Stimulated activated CD4-positive, alpha-beta T cell treated with anti-CD3 and anti-CD28 coated beads, Interleukin-1b, Interleukin-23, amount 100 ng/mL, for 48 hours (primary cell): Measurements from ENCODE around the gene TTLL8.

Experiments used
- DNase-seq: peaks from one replicate; pipeline ENCODE4 v3.0.0-alpha.2; 2020

The TTLL8 gene

DNA sequence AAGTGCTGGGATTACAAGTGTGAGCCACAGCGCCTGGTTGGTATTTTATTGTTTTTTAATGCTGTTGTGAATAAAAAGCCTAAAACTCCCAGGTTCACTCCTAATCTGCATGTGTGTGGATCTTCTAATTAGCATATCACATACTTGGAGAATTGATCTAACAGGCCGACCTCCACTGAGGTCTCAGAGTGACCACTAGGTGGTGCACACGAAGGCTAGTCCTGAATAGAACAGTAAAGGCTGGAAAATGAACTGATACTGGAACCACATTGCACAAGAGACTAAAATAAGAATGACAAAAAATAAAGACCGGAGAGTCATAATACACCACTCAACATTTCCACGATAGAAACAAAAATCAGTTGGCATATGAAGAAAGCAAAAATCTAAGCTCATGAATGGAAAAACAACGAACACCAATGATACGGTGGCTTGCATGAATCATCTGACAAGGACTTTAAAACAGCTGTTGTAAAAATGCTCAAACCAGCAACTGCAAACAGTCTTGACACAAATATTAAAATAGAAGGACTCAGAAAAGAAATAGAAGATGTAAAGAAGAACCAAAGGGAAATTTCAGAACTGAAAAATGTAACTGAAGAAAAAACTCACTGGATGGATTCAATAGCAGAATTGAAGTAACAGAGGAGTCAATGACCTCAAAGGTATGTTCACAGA, 78.4 kb downstream of the TTLL8 start:
- peak; percentile 66 for DNase-seq

DNA sequence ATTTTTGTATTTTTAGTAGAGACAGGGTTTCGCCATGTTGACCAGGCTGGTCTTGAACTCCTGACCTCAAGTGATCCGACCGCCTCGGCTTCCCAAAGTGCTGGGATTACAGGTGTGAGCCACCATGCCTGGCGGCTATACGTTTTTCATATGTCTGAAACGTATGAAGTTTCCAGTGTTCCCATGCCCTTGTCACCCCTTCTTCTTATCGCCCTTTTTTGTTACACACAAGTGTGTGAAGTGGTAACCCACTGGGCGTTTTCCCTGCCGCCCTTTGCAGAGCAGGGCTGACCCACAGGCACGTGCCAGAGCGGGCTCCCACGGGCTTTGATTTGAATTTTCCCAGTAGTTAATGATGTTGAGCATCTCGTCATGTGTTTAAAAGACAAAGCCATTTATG, 80.5 kb downstream of the TTLL8 start:
- DNase-seq, result no peak

DNA sequence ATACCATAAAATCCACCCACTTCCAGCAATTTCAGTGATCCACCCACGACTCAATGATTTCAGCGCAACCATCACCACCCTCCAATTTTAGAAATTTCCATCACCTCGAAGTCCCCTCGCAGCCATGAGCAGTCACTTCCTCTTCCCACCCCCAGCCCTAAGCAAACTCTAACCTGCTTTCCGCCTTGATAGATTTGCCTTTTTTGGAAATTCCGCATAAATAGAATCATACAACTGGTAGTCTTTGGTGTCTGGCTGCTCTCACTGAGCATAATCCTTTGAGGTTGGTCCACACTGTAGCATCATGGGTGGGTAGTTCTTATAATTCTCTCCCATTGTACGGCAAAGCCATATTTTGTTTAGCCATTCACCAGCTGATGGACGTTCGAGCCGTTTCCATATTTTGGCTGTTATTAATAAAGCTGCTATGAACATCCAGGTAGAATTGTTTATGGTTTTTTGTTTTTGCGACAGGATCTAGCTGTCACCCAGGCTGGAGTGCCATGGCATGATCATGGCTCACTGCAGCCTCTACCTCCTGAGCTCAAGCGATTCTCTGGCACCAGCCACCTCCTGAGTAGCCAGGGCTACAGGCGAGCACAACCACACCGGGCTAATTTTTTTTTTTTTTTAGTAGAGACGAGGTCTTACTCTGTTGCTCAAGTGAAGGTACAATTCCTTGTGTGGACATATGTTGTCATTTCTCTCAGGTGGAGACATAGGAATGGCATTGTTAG, 81.5 kb downstream of the TTLL8 start:
- DNase-seq, result peak; percentile 80

DNA sequence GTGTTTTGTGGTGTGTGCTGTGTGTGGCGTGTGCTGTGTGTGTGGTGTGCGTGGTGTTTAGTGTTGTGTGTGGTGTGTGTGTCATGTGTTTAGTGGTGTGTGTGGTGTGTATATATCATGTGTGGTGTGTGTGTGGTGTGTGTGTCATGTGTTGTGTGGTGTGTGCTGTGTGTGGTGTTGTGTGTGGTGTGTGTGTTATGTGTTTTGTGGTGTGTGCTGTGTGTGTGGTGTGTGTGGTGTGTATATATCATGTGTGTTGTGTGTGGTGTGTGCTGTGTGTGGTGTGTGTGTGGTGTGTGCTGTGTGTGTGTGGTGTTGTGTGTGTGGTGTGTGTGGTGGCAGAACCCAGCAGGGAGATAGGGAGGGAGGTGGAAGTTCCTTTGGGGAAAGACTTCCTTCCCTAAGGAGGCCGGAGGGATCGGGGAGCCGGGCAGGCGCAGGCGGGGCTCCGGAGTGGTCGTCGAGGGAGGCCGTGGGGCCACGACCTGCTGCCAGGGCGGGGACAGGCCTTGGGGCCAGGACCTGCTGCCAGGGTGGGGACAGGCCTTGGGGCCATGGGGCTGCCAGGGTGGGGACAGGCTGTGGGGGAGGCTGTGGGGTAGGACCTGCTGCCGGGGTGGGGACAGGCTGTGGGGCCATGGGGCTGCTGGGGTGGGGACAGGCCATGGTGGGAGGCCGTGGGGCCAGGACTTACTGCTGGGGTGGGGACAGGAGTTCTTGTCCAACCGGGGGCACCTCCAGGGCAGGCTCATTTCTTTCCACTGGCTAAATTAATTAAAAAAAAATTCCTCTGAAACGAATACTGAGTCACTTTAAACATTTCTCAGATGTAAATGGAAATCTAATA, 82.3 kb downstream of the TTLL8 start:
- DNase-seq, result peak; percentile 77

DNA sequence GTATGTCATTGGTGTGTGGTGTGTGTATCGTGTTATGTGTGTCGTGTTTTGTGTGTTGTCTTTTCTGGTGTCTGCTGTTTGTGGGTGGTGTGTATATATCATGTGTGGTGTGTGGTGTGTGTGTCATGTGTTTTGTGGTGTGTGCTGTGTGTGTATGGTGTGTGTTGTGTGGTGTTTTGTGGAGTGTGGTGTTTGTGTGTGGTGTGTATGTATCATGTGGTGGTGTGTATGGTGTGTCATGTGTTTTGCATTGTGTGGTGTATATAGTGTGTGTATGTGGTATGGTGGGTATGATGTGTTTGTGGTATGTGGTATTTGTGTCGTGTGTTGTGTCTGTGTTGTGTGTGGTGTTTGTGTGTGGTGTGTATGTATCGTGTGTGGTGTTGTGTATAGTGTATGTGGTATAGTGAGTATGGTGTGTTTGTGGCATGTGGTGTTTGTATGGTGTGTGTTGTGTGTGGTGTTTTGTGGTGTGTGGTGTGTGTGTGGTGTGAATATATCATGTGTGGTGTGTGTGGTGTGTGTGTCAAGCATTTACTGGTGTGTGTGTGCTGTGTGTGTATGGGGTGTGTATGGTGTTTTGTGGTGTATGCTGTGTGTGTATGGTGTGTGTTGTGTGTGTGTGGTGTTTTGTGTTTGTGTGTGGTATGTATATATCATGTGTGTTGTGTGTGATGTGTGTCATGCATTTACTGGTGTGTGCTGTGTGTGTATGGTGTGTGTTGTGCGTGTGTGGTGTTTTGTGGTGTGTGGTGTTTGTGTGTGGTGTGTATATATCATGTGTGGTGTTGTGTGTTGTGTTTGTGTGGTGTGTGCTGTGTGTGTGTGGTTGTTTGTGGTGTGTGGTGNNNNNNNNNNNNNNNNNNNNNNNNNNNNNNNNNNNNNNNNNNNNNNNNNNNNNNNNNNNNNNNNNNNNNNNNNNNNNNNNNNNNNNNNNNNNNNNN, 84.8 kb downstream of the TTLL8 start:
- DNase-seq, result peak; percentile 1

DNA sequence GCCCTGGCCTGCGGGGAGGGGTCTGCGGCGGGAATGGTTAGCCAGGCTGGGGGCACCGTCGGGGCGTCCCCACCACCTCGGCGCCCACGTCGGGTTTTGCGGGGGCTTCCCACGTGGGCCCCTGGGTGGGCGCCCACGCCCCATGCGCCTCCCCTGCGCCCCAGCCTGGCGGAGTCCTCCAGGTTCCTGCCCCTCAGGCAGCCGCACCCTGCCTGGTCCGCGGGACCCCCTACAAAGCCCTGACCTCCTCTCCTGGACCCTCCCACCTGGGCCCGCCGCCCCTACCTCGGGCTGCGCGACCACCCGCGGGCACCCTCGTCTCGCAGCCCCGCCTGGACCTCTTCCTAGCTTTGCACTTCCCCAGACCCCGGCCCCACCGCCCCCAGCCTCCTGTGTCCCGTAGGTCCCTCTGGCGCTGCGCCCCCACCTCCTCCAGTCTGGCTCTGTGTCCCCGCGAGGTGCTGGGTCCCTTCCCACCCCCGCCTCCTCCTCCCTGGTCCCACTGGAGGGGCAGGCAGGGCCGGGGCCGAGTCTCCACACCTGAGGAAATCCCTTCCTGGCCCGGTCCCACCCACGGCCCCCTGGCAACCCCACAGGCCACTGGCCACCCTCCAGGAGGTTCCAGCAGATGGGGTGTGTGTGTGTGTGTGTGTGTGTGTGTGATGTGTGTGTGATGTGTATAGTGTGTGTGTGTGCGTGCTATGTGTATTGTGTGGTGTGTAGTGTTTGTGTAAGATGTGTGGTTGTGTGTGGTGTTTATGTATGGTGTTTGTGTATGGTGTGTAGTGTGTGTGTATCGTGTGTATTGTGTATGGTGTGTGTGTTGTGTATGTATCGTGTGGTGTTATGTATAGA, 85.7 kb downstream of the TTLL8 start:
- peak; percentile 15 for DNase-seq

DNA sequence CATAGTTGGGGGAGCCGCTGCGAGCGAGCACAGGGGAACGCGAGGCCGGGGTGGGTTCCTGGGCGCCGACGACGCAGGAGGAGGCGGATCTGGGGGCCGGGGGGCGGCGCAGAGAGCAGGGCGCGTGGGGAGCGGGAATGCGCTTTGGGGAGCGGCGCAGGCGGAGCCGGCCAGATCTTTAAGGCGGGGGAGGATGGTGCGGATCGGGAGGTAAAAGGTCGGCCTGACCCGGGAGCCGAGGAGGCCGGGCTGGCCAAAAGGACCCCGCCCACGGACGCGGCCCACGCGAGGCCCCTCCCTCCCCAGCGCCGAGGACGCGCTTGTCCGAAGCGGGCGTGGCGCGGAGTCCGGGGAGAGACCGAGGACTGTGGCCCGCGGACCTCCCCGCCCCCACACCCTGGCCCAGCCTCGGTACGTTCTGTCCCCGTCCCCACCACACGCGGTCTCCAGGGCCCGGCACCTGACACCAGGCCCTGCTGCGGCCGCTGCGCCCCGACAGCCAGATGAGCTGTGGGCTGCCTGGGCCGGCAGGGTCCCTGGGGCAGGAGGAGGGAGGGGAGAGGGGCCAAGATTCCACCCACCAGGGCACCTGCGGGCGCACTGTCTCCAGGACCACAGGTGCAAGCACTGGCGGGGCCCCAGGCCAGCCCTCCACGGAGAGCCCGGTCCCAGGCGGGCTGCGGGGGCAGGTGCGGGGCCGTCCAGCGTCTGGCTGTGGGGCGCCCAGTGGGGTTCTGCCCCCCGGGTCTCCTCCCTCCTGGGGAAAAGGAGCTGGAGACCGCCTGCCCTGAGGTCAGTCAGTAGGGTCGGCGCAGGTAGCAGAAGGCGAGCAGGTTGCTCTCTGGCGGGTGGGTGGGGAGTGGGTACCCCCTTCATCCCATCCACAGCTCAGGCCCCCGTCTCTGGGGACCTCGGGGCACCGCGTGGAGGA, 86.6 kb downstream of the TTLL8 start:
- peak; percentile 41 for DNase-seq

DNA sequence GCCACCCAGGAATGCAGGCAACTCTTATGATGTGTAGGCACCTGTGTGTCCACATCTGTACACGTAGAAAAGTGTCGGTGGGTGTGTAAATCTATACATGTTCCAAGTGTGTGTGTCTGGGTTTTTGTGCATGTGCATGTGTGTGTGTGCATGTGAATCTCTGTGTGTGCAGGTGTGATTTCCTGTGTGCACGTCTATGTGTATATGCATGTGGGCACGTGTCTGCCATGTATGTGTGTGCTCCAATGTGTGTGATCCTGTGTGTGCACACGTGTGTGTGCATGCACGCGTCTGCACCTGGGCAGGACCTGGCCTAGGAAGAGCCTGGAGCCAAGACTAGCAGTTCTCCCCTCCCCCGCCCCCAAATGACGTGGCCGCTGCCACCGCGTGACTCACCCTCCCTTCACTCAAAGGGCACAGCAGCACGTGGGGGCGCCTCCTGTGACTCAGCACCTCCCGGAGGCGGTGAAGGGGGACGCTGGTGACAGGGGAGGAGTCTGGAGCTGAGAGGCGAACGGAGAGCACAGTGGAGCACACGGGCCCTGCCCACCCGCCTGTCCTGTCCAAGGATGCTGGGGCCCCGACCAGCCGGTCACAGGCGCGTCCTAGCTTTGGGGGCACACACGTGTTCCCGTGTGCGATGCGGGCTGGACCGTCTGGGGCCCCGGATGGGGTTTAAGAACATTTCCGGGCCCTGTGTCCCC, 87.4 kb downstream of the TTLL8 start:
- peak; percentile 99 for DNase-seq

DNA sequence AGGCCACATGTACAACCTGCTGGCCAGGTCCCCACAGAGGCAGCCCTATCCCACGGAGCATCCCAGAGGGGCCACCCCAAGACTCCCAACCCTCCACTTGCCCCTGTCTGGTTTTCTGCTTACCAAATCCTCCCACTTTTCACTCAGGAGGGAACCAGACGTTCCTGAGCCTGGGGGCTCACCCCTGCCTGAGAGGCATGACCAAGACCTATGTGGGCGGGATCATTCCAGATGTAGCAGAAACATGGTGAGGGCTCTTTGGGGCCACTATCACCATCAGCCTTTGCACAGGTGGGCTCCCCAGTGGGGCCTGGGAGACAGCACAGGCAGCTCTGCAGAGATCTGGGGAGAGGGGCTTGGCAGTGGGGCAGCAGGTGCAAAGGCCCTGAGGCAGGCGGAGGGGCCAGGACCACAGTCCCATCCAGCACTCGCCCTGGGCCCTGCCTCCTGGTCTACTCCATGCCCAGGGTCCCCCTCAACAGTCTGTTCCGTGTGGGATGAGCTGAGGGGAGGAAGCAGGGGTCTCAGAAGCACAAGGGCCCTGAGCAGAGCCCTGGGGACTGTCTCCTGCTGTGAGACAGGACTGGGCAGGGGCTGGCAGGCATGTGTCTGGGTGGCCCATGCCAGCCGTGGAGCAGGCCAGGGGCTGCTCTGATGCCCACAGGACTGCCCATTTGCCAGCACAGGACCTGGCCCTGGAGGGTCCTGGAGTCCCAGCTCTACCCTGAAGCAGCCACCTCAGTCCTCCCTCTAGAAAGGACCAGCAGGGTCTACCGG, 88.2 kb downstream of the TTLL8 start:
- DNase-seq, result peak; percentile 14

DNA sequence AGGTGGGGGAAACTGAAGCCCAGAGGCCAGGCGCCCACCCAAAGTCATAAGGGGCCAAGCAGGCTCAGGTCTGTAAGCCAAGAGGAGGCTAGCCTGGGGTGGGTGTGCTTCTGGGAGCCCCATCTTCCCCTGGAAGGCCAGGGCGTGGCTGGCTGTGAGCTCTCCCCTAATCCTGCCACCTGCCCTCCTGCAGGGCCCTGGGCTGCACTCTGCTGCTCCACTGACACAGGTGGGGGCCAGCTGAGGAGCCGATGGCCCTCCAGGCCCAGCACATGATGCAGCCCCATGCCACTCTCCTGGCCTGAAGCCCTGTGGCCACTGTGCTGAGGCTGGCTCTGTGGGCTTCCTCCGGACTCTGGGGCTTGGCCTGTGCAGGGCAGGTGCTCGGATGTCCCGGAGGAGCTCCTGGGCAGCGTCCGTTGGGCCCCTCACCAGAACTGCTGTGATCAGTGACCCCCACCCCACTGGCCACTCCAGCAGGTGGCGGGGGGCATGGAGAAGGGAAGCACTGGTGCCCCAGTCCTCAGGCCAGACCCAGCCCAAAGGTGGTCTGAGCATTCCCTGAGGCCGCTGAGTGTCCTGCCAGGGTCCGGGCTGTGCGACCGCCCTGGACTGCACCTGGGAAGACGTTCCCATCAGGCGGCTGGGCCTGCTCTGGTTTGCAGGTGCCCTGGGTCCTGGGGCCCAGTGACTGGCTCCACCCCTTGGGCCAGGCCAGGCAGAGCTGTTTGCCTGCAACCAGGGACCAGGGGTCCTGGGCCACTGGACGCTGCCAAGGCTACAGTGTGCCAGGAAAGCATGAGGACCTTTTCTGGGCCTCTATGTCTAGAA, 89.1 kb downstream of the TTLL8 start:
- peak; percentile 8 for DNase-seq
